Lower leg skin (tissue), 4 donors: Measurements from ENCODE around the gene NES. TPM values are rescaled to one million over a fixed set of nuclear protein-coding genes. Genes with fewer than 3 reads are reported as not detected.
A peak's percentile ranks its signal among the peaks of the same experiment; 100 is the strongest.

Experiments used
- DNase-seq, 2 donors: peaks; one replicate each; pipeline ENCODE4 v3.0.0-alpha.2; 2019; ENCODE audit warnings: low spot score in 2 of 2
- H3K4me3 ChIP-seq: fragments of 200-600 bp; sonication (generic); 2 replicates; pipeline ENCODE4 v1.5.1; 2017; ENCODE audit warnings: mild to moderate bottlenecking, low read depth; ENCODE audit not compliant: poor library complexity, severe bottlenecking
- POLR2A ChIP-seq, 2 donors: fragments of 450-650 bp; IDR thresholded peaks; one replicate each; pipeline ENCODE4 v1.6.1; 2016 to 2017; ENCODE audit warnings: antibody characterized with exemption in 2 of 2, mild to moderate bottlenecking in 1 of 2, moderate library complexity in 1 of 2
- WGBS, 2 donors: methylation state at CpG; one replicate each; pipeline ENCODE4 v1.1.5; 2018; 5-methylcytosine and 5-hydroxymethylcytosine counted together
- intact Hi-C: fragments of 100-400 bp; cut with DNase I; formaldehyde crosslinking; loops from one replicate; pipeline ENCODE4 v1.15.0; 2023; ENCODE audit warnings: low total_unique reads
- total RNA-seq, 4 donors: library from RNA; depleted of rRNA; stranded (reverse); fragments of >200 nt; gene quantifications; one replicate each; pipeline ENCODE4 v1.1.0, GENCODE V29; 2016
- TF ChIP-seq, protein P1 (sequence below), 3 donors: fragments of 450-650 bp; IDR thresholded peaks; one replicate each; pipeline ENCODE4 v1.5.1; 2016; ENCODE audit warnings: antibody characterized with exemption in 3 of 3, mild to moderate bottlenecking in 3 of 3, moderate library complexity in 2 of 3

NES gene
- total RNA-seq, 4 donors from 2014 or later: 2.4 to 8.9 (median 5.0) TPM

DNA sequence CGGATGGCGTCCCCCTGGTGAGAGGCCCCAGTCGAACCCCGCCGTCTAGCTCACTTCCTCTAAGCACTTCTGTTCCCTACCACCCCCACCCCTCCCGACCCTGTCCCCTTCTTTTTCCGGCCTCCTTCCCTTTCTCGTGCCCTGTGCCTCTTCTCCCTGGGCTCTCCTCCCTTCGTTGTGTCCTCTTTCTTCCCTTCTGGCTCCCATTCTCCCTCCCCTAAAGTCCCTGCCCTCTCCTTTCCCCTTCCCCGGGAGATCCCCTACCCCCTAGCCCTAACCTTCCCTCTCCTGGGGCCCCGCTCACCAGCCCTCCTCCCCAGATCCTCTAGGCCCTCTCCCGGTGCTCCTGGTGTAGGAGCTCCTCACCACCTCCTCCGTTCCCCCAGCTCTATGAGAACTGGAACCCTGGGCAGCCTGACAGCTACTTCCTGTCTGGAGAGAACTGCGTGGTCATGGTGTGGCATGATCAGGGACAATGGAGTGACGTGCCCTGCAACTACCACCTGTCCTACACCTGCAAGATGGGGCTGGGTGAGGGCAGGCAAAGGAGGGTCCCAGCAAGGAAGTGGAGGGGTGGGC, 19.4 kb downstream of the NES start:
- intact Hi-C loops: loop anchor here (5.0 kb wide), 1 partner anchor 36 kb away; no protein-coding TSS in a partner anchor

DNA sequence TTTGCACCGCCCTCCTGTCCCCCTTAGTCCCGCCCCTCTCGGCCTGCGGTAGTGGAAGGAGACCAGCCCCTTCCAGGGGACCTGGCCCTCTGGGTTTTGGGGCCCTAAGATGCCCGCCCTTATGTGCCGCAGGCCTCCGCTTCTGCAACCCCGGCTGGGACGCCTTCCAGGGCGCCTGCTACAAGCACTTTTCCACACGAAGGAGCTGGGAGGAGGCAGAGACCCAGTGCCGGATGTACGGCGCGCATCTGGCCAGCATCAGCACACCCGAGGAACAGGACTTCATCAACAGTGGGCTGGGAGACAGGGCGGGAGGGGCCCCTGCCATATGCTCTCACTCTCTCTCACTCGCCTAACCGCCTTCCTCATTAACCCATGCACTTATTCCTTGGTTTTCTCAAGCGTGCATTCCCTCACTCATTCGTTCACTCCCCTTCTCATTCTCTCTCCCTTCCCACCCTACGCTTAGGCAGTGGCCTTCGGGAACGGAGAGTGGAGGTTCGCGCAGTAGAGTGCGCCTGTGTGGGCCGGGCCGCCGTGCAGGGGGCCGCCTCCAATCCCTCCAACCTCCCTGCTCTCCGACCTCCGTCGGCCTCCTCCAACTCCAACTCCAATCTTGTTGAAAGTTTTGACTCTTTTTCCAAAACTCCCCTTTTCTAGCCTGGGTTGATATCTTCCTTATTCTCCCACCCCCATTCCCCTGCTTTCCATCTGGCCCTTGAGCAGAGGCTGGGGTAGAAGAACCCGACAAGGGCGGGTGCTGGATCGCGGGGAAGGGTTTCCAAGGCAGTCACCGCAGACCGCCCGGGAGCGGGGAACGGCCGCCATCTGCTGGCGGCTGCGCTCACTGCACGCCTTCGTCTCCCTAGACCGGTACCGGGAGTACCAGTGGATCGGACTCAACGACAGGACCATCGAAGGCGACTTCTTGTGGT, 20.1 kb downstream of the NES start:
- peak; percentile 60 to 97 for DNase-seq
- WGBS, 2 donors: 0 to 2% methylated on average over 53 of the region's 54 CpGs
- intact Hi-C loops: loop anchor here (5.0 kb wide), 1 partner anchor 35 kb away; no protein-coding TSS in a partner anchor
- peak overlapping the region; percentile 3 for H3K4me3 ChIP-seq
- TF ChIP-seq, protein P1, sequence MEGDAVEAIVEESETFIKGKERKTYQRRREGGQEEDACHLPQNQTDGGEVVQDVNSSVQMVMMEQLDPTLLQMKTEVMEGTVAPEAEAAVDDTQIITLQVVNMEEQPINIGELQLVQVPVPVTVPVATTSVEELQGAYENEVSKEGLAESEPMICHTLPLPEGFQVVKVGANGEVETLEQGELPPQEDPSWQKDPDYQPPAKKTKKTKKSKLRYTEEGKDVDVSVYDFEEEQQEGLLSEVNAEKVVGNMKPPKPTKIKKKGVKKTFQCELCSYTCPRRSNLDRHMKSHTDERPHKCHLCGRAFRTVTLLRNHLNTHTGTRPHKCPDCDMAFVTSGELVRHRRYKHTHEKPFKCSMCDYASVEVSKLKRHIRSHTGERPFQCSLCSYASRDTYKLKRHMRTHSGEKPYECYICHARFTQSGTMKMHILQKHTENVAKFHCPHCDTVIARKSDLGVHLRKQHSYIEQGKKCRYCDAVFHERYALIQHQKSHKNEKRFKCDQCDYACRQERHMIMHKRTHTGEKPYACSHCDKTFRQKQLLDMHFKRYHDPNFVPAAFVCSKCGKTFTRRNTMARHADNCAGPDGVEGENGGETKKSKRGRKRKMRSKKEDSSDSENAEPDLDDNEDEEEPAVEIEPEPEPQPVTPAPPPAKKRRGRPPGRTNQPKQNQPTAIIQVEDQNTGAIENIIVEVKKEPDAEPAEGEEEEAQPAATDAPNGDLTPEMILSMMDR (IDR thresholded peaks at IDR 0.05): peak in 1 of 3 donors; percentile 92
- TF ChIP-seq POLR2A (IDR thresholded peaks at IDR 0.05): no peak

More for the DNA sequence above, 19.4 kb downstream of the NES start:
- DNase-seq: no peak
- H3K4me3 ChIP-seq: no peak overlapping the region
- WGBS, 2 donors: 17 to 21% methylated on average over 15 of the region's 15 CpGs
- TF ChIP-seq, protein P1 (IDR thresholded peaks at IDR 0.05): no peak

DNA sequence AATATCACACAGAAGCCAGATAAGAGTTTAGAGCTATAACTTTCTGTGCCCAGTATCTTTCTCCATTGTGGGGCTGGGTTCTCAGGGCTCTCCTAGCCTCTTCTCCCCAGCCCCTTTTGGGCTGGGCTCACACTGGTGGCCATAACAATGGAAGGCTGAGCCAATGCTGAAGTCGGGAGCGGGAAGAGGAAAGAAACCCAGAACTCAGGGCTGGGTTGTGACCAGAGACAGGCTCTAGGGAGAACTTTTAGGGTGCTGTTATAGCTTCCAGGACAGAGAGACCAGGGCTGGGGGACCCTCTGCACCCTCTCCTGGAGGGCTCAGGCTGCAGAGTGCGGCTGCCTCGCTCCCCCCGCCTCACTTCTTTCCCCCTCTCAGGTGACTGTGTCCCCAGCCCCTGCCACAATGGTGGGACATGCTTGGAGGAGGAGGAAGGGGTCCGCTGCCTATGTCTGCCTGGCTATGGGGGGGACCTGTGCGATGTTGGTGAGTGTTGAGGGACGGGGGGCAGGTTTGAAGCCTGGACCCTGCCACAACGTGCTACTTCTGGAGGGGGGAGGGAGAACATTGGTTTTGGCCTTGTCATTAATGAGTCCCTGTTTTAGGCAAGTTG, 21.2 kb downstream of the NES start:
- DNase-seq: no peak
- no peak overlapping the region for H3K4me3 ChIP-seq
- no peak for TF ChIP-seq POLR2A (IDR thresholded peaks at IDR 0.05)
- TF ChIP-seq, protein P1 (IDR thresholded peaks at IDR 0.05): no peak
- 45 to 68% methylated on average over 7 to 9 of the region's 9 CpGs for WGBS, 2 donors
- intact Hi-C loops: loop anchor here (5.0 kb wide), 1 partner anchor 34 kb away; no protein-coding TSS in a partner anchor

DNA sequence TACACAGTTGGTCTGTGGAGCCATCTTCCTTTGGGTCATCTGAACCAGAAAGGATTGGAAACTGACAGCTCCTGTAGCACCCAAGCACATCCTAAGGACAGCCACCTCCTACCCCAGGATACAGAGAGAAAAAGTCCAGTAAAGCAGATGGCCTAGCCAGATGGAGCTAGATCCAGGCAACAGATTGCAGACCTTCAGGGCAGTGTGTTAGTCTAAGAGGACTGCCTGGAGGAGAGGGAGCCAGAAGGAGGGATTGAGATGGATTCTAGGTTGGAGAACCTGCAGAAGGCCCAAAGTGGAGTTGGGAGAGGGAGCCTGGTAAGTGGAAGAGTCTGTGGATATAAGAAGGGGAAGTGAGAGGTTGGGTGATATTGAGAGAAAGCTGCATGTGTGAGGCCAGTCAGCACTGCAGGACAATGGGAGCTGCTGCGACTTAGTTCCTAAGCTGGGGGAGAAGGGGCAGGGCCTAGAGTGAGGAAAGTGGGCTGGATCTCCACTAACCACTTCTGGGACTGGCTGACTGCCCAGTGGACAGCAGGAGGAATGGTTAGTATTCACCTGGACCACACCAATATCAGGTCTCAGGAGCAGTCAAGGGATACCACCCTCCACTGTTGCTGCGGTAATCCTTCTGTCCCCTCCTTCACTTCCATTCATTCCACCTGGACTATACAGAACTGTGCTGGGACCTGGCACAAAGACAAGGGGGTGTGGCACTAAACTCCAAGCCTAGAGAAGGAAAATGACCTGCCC, 21.9 kb downstream of the NES start:
- H3K4me3 ChIP-seq: no peak overlapping the region
- WGBS, 2 donors: 72 to 76% methylated on average over 2 of the region's 2 CpGs
- intact Hi-C loops: loop anchor here (5.0 kb wide), 1 partner anchor 33 kb away; no protein-coding TSS in a partner anchor
- no peak for DNase-seq
- TF ChIP-seq POLR2A (IDR thresholded peaks at IDR 0.05): no peak
- TF ChIP-seq, protein P1 (IDR thresholded peaks at IDR 0.05): no peak

DNA sequence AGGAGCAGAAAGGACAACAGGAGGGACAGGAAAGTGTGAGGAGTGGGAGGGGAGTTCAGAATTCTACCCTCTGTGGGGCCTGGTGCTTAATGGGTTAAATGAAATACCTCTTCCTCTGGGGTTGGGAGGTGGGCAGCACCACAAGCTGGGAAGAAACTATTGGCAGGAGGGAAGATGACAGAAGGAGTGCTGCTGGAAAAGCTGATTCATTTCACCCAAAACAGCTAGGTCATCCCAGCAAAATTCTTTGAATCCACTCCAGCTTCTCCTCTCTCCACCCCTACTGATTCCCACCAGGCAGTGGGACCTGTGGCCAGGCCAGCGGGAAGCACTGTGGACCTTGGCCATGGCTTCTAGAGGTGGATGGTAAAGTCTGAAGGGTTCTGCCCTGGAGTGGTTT, 22.5 kb downstream of the NES start:
- H3K4me3 ChIP-seq: no peak overlapping the region
- WGBS, 2 donors: 50 to 55% methylated on average over 1 of the region's 1 CpG
- no peak for TF ChIP-seq POLR2A (IDR thresholded peaks at IDR 0.05)
- intact Hi-C loops: loop anchor here (5.0 kb wide), 1 partner anchor 32 kb away; no protein-coding TSS in a partner anchor
- no peak for DNase-seq
